Mammary epithelial cell (primary cell): ENCODE data around the gene DCHS1.

Experiments
- CTCF ChIP-seq, 2 donors: IDR thresholded peaks in 1 of 2; conservative IDR thresholded peaks in 1 of 2; 2 replicates each; pipeline ENCODE4 v1.5.1; 2011 to 2012; ENCODE audit warnings: inconsistent platforms in 2 of 2, low read length in 2 of 2, mild to moderate bottlenecking in 2 of 2, control low read depth in 1 of 2, low read depth in 1 of 2; ENCODE audit not compliant: insufficient read depth in 1 of 2; ENCODE audit errors: extremely low read depth in 1 of 2
- EZH2 ChIP-seq: IDR thresholded peaks from 2 replicates; pipeline ENCODE4 v1.6.1; 2012; ENCODE audit warnings: low read length, inconsistent platforms, borderline replicate concordance

GRCh38 chr11:6653656-6654055 lies 2.0 kb downstream of the DCHS1 start:
- TF ChIP-seq CTCF (conservative IDR thresholded peaks at IDR 0.05 in 1 of 2, IDR thresholded peaks at IDR 0.05 in 1 of 2; ENCODE audit: extremely low read depth in 1 of 2, insufficient read depth in 1 of 2, low read depth in 1 of 2, low read length in 2 of 2), result no peak
- no peak for TF ChIP-seq EZH2
